Memory B cell (primary cell): ENCODE measurements around the gene ATP8A2.

Experiments
- ATAC-seq: fragments of 150-1000 bp; cut with Tn5 transposase; 2 replicates; pipeline ENCODE4 v1.10.0; 2021; ENCODE audit warnings: low read depth, mild to moderate bottlenecking, moderate library complexity
- DNase-seq, 2 donors: peaks; one replicate each; pipeline ENCODE4 v3.0.0; 2022; ENCODE audit warnings: low spot score in 2 of 2
- H3K27ac Mint-ChIP-seq: one replicate; pipeline ENCODE4 v1.8.0; 2022; ENCODE audit warnings: mild to moderate bottlenecking, moderate library complexity, mixed read lengths
- H3K27me3 Mint-ChIP-seq: one replicate; pipeline ENCODE4 v1.8.0; 2022; ENCODE audit warnings: mixed read lengths
- H3K36me3 Mint-ChIP-seq: one replicate; pipeline ENCODE4 v1.8.0; 2022; ENCODE audit warnings: mild to moderate bottlenecking, mixed read lengths
- H3K4me1 Mint-ChIP-seq: one replicate; pipeline ENCODE4 v1.8.0; 2022; ENCODE audit warnings: mixed read lengths
- H3K4me3 Mint-ChIP-seq: one replicate; pipeline ENCODE4 v1.8.0; 2022; ENCODE audit warnings: mild to moderate bottlenecking, moderate library complexity, mixed read lengths
- H3K9me3 Mint-ChIP-seq: one replicate; pipeline ENCODE4 v1.8.0; 2022; ENCODE audit warnings: mixed read lengths

Gene ATP8A2

GRCh38 chr13:25608181-25608580 lies 236.4 kb downstream of the ATP8A2 start:
- no peak for ATAC-seq
- Mint-ChIP-seq H3K36me3 (no peaks in the 10 kb centered on the region), H3K9me3 (peaks cover 9% of the 10 kb centered on the region), H3K27me3 (peaks cover 2% of the 10 kb centered on the region), H3K27ac (no peak overlapping the region), H3K4me1 (no peaks in the 10 kb centered on the region), H3K4me3 (no peak overlapping the region)
- DNase-seq = no peak

- H3K4me3 Mint-ChIP-seq = no peak overlapping the region
- no peak overlapping the region for H3K27ac Mint-ChIP-seq
- peaks cover 8% of the 10 kb centered on the region for H3K27me3 Mint-ChIP-seq
- no peak for ATAC-seq
- peaks cover 7% of the 10 kb centered on the region for H3K9me3 Mint-ChIP-seq
- no peaks in the 10 kb centered on the region for H3K4me1 Mint-ChIP-seq
- no peaks in the 10 kb centered on the region for H3K36me3 Mint-ChIP-seq
- DNase-seq = no peak
Observed at GRCh38 chr13:25616674-25617073, 244.9 kb downstream of the ATP8A2 start.

GRCh38 chr13:25619897-25620296 lies 248.1 kb downstream of the ATP8A2 start:
- Mint-ChIP-seq H3K36me3 (no peaks in the 10 kb centered on the region), H3K4me1 (no peaks in the 10 kb centered on the region), H3K27ac (no peak overlapping the region), H3K27me3 (peaks cover 6% of the 10 kb centered on the region), H3K4me3 (no peak overlapping the region), H3K9me3 (peaks cover 3% of the 10 kb centered on the region)
- DNase-seq = no peak
- ATAC-seq = no peak

GRCh38 chr13:25625414-25625813 lies 253.6 kb downstream of the ATP8A2 start:
- H3K27ac Mint-ChIP-seq = no peak overlapping the region
- no peak for DNase-seq
- ATAC-seq = no peak
- no peaks in the 10 kb centered on the region for H3K27me3 Mint-ChIP-seq
- H3K4me3 Mint-ChIP-seq = no peak overlapping the region
- no peaks in the 10 kb centered on the region for H3K4me1 Mint-ChIP-seq
- no peaks in the 10 kb centered on the region for H3K36me3 Mint-ChIP-seq
- H3K9me3 Mint-ChIP-seq = peaks cover 6% of the 10 kb centered on the region

- H3K9me3 Mint-ChIP-seq = peaks cover 6% of the 10 kb centered on the region
- H3K4me1 Mint-ChIP-seq = no peaks in the 10 kb centered on the region
- no peak overlapping the region for H3K27ac Mint-ChIP-seq
- ATAC-seq (no peak), DNase-seq (no peak)
- no peak overlapping the region for H3K4me3 Mint-ChIP-seq
- no peaks in the 10 kb centered on the region for H3K36me3 Mint-ChIP-seq
- H3K27me3 Mint-ChIP-seq = peaks cover 6% of the 10 kb centered on the region
Observed at GRCh38 chr13:25630329-25630900, 258.6 kb downstream of the ATP8A2 start.

- no peak for ATAC-seq
- Mint-ChIP-seq H3K4me1 (no peaks in the 10 kb centered on the region), H3K27me3 (peaks cover 6% of the 10 kb centered on the region), H3K27ac (no peak overlapping the region), H3K36me3 (no peaks in the 10 kb centered on the region), H3K9me3 (no peaks in the 10 kb centered on the region), H3K4me3 (no peak overlapping the region)
- DNase-seq = no peak
Observed at GRCh38 chr13:25632166-25632888, 260.6 kb downstream of the ATP8A2 start.

GRCh38 chr13:25633093-25633492 lies 261.3 kb downstream of the ATP8A2 start:
- DNase-seq (no peak), ATAC-seq (no peak)
- no peak overlapping the region for H3K27ac Mint-ChIP-seq
- H3K27me3 Mint-ChIP-seq = peaks cover 6% of the 10 kb centered on the region
- H3K36me3 Mint-ChIP-seq = no peaks in the 10 kb centered on the region
- no peaks in the 10 kb centered on the region for H3K9me3 Mint-ChIP-seq
- H3K4me3 Mint-ChIP-seq = no peak overlapping the region
- H3K4me1 Mint-ChIP-seq = no peaks in the 10 kb centered on the region

- no peaks in the 10 kb centered on the region for H3K27me3 Mint-ChIP-seq
Observed at GRCh38 chr13:25645681-25646080, 273.9 kb downstream of the ATP8A2 start.

GRCh38 chr13:25649001-25649633 lies 277.3 kb downstream of the ATP8A2 start:
- Mint-ChIP-seq H3K27me3 (peaks cover 4% of the 10 kb centered on the region), H3K4me3 (no peak overlapping the region), H3K27ac (no peak overlapping the region)

More at GRCh38 chr13:25645681-25646080, 273.9 kb downstream of the ATP8A2 start:
- H3K4me1 Mint-ChIP-seq = no peaks in the 10 kb centered on the region
- no peak overlapping the region for H3K4me3 Mint-ChIP-seq
- H3K9me3 Mint-ChIP-seq = peaks cover 16% of the 10 kb centered on the region
- no peak for ATAC-seq
- DNase-seq = no peak
- no peak overlapping the region for H3K27ac Mint-ChIP-seq
- H3K36me3 Mint-ChIP-seq = no peaks in the 10 kb centered on the region

GRCh38 chr13:25652764-25653163 lies 281.0 kb downstream of the ATP8A2 start:
- Mint-ChIP-seq H3K4me3 (no peak overlapping the region), H3K27ac (no peak overlapping the region), H3K27me3 (peaks cover 4% of the 10 kb centered on the region), H3K9me3 (peaks cover 5% of the 10 kb centered on the region), H3K4me1 (no peaks in the 10 kb centered on the region), H3K36me3 (no peaks in the 10 kb centered on the region)
- no peak for DNase-seq
- ATAC-seq = no peak

More at GRCh38 chr13:25649001-25649633, 277.3 kb downstream of the ATP8A2 start:
- Mint-ChIP-seq H3K4me1 (no peaks in the 10 kb centered on the region), H3K36me3 (no peaks in the 10 kb centered on the region), H3K9me3 (peaks cover 13% of the 10 kb centered on the region)
- DNase-seq = no peak
- no peak for ATAC-seq

- no peak for ATAC-seq
- Mint-ChIP-seq H3K36me3 (no peaks in the 10 kb centered on the region), H3K4me1 (no peaks in the 10 kb centered on the region), H3K9me3 (peaks cover 1% of the 10 kb centered on the region), H3K4me3 (no peak overlapping the region), H3K27me3 (peaks cover 4% of the 10 kb centered on the region), H3K27ac (no peak overlapping the region)
- DNase-seq = no peak
Observed at GRCh38 chr13:25654322-25654721, 282.5 kb downstream of the ATP8A2 start.

- ATAC-seq (no peak), DNase-seq (no peak)
- Mint-ChIP-seq H3K4me1 (no peaks in the 10 kb centered on the region), H3K9me3 (peaks cover 1% of the 10 kb centered on the region), H3K27ac (no peak overlapping the region), H3K36me3 (no peaks in the 10 kb centered on the region), H3K27me3 (peaks cover 6% of the 10 kb centered on the region), H3K4me3 (no peak overlapping the region)
Observed at GRCh38 chr13:25657157-25657556, 285.4 kb downstream of the ATP8A2 start.

GRCh38 chr13:25659091-25659795 lies 287.5 kb downstream of the ATP8A2 start:
- H3K4me3 Mint-ChIP-seq = no peak overlapping the region
- ATAC-seq (no peak), DNase-seq (no peak)
- no peak overlapping the region for H3K27ac Mint-ChIP-seq
- H3K27me3 Mint-ChIP-seq = peaks cover 2% of the 10 kb centered on the region
- peaks cover 1% of the 10 kb centered on the region for H3K9me3 Mint-ChIP-seq
- H3K36me3 Mint-ChIP-seq = no peaks in the 10 kb centered on the region
- H3K4me1 Mint-ChIP-seq = no peaks in the 10 kb centered on the region

- ATAC-seq = no peak
- H3K4me1 Mint-ChIP-seq = no peaks in the 10 kb centered on the region
Observed at GRCh38 chr13:25660996-25661395, 289.2 kb downstream of the ATP8A2 start.

More at GRCh38 chr13:25660996-25661395, 289.2 kb downstream of the ATP8A2 start:
- no peak overlapping the region for H3K4me3 Mint-ChIP-seq
- no peak overlapping the region for H3K27ac Mint-ChIP-seq
- DNase-seq = no peak
- no peaks in the 10 kb centered on the region for H3K36me3 Mint-ChIP-seq
- H3K27me3 Mint-ChIP-seq = peaks cover 2% of the 10 kb centered on the region
- H3K9me3 Mint-ChIP-seq = peaks cover 1% of the 10 kb centered on the region
